HCT116 (cell line): ENCODE measurements around the gene SMG6. TPM values are rescaled to one million over a fixed set of nuclear protein-coding genes. Genes with fewer than 3 reads are reported as not detected.

ENCODE experiments used
- ATAC-seq: fragments of 200-7000 bp; cut with Tn5 transposase; 2 replicates; pipeline ENCODE4 v1.9.1; 2020; ENCODE audit warnings: mild to moderate bottlenecking, moderate library complexity
- BruUV-seq: library from RNA; stranded (reverse); fragments of 400-500 nt; replicated peaks from 2 replicates; lab custom pipeline; 2021; lab: Mats Ljungman, UMichigan
- CTCF ChIA-PET: fragments of 300-600 bp; sonication (Branson Sonifier 250); formaldehyde crosslinking; loops from one replicate; lab custom pipeline; 2021; ENCODE audit warnings: antibody characterized with exemption; lab: Charles Lee
- POLR2A ChIA-PET: fragments of 300-600, 350-600 bp; sonication (Branson Sonifier 250); formaldehyde crosslinking; loops from one replicate; lab custom pipeline; 2021; ENCODE audit warnings: antibody characterized with exemption; lab: Charles Lee
- RAD21 ChIA-PET, 2 experiments: fragments of 300-600 bp; sonication (Branson Sonifier 250); formaldehyde crosslinking; loops; one replicate each; lab custom pipeline; 2023; ENCODE audit warnings: low total read pairs in 2 of 2; ENCODE audit not compliant: uncharacterized antibody in 2 of 2, unreplicated experiment in 2 of 2, low non-redundant PET in 1 of 2; lab: Charles Lee
- DNase-seq: peaks from one replicate; pipeline ENCODE4 v3.0.0-alpha.2; 2010; ENCODE audit warnings: low read depth, low spot score
- H2AFZ ChIP-seq: fragments of 200-600 bp; shearing (Covaris generic), sonication (generic); 2 replicates; pipeline ENCODE4 v1.6.1; 2017; ENCODE audit warnings: low read depth, mixed run types, mixed read lengths, antibody characterized with exemption, low read length; ENCODE audit not compliant: poor library complexity, severe bottlenecking
- H3K27ac ChIP-seq: 2 replicates; pipeline ENCODE4 v1.5.1; 2012; ENCODE audit warnings: low read depth, low read length
- H3K27me3 ChIP-seq: fragments of 200-600 bp; sonication (generic); 2 replicates; pipeline ENCODE4 v1.6.1; 2016; ENCODE audit warnings: mixed run types, low read length, mixed read lengths; ENCODE audit not compliant: insufficient read depth
- H3K36me3 ChIP-seq, 2 experiments: fragments of 200-500 bp in 1 of 2; fragments of 200-600 bp in 1 of 2; sonication (Bioruptor generic) in 1 of 2; sonication (generic) in 1 of 2; 2 replicates each; pipeline versions ENCODE4 v1.5.1 to v1.6.1; 2014 to 2016; ENCODE audit warnings: low read length in 2 of 2, inconsistent platforms in 1 of 2, mixed read lengths in 1 of 2, mixed run types in 1 of 2; ENCODE audit not compliant: insufficient read depth in 2 of 2, control insufficient read depth in 1 of 2
- H3K4me1 ChIP-seq, 2 experiments: fragments of 200-600 bp in 1 of 2; sonication (generic) in 1 of 2; 2 replicates each; pipeline versions ENCODE4 v1.5.1 to v1.6.1; 2012 to 2017; ENCODE audit warnings: low read length in 2 of 2, inconsistent platforms in 1 of 2, mild to moderate bottlenecking in 1 of 2, mixed read lengths in 1 of 2, mixed run types in 1 of 2, moderate library complexity in 1 of 2; ENCODE audit not compliant: insufficient read depth in 2 of 2, control insufficient read depth in 1 of 2
- H3K4me2 ChIP-seq: fragments of 200-600 bp; sonication (generic); 2 replicates; pipeline ENCODE4 v1.6.1; 2017; ENCODE audit warnings: mixed run types, low read length, mixed read lengths
- H3K4me3 ChIP-seq, 2 experiments: fragments of 200-600 bp in 1 of 2; sonication (generic) in 1 of 2; replicated peaks in 1 of 2; 2 replicates each; pipeline ENCODE4 v1.5.1; 2011 to 2016; ENCODE audit warnings: low read length in 2 of 2, control low read depth in 1 of 2, low read depth in 1 of 2, mild to moderate bottlenecking in 1 of 2, mixed read lengths in 1 of 2, mixed run types in 1 of 2
- H3K79me2 ChIP-seq: fragments of 200-600 bp; sonication (generic); 2 replicates; pipeline ENCODE4 v1.6.1; 2017; ENCODE audit warnings: mild to moderate bottlenecking, mixed run types, low read length, moderate library complexity, mixed read lengths; ENCODE audit not compliant: insufficient read depth
- H3K9ac ChIP-seq: fragments of 200-600 bp; sonication (generic); 2 replicates; pipeline ENCODE4 v1.6.1; 2016; ENCODE audit warnings: low read length, mixed read lengths
- H3K9me2 ChIP-seq: fragments of 200-600 bp; sonication (generic), shearing (Covaris generic); 2 replicates; pipeline ENCODE4 v1.6.1; 2017; ENCODE audit warnings: mixed run types, mild to moderate bottlenecking, moderate library complexity; ENCODE audit not compliant: insufficient read depth
- H3K9me3 ChIP-seq, 2 experiments: fragments of 200-500 bp in 1 of 2; fragments of 200-600 bp in 1 of 2; sonication (Bioruptor generic) in 1 of 2; sonication (generic) in 1 of 2; 2 replicates each; pipeline ENCODE4 v1.6.1; 2014 to 2017; ENCODE audit warnings: low read length in 2 of 2, mixed read lengths in 2 of 2, inconsistent platforms in 1 of 2, low read depth in 1 of 2, mild to moderate bottlenecking in 1 of 2, mixed run types in 1 of 2, moderate library complexity in 1 of 2; ENCODE audit not compliant: control insufficient read depth in 1 of 2, insufficient read depth in 1 of 2
- H4K20me1 ChIP-seq: fragments of 200-600 bp; sonication (generic), shearing (Covaris generic); 2 replicates; pipeline ENCODE4 v1.6.1; 2017; ENCODE audit warnings: mixed run types, mild to moderate bottlenecking, moderate library complexity; ENCODE audit not compliant: insufficient read depth
- ATF3 ChIP-seq: IDR thresholded peaks from 2 replicates; pipeline ENCODE4 v1.6.1; 2012
- CTCF ChIP-seq, 3 experiments: fragments of 200-600 bp in 1 of 3; sonication (generic) in 1 of 3; IDR thresholded peaks in 2 of 3; conservative IDR thresholded peaks in 1 of 3; 2 replicates each; pipeline ENCODE4 v1.5.1; 2012 to 2017; ENCODE audit warnings: low read depth in 2 of 3, low read length in 2 of 3, antibody characterized with exemption in 1 of 3, borderline replicate concordance in 1 of 3, control low read depth in 1 of 3, mild to moderate bottlenecking in 1 of 3, mixed read lengths in 1 of 3, mixed run types in 1 of 3, moderate library complexity in 1 of 3; ENCODE audit not compliant: insufficient read depth in 1 of 3
- EZH2phosphoT487 ChIP-seq: fragments of 200-600 bp; IDR thresholded peaks from 2 replicates; pipeline ENCODE4 v1.6.1; 2018; ENCODE audit warnings: antibody characterized with exemption, borderline replicate concordance
- JUND ChIP-seq: IDR thresholded peaks from 2 replicates; pipeline ENCODE4 v1.6.1; 2012
- POLR2A ChIP-seq: IDR thresholded peaks from 2 replicates; pipeline ENCODE4 v1.7.0; 2011; ENCODE audit warnings: borderline replicate concordance; ENCODE audit not compliant: insufficient read depth, insufficient read length; ENCODE audit errors: extremely low read depth
- REST ChIP-seq: IDR thresholded peaks from 2 replicates; pipeline ENCODE4 v1.6.1; 2012; ENCODE audit warnings: low read depth
- SIN3A ChIP-seq: IDR thresholded peaks from 2 replicates; pipeline ENCODE4 v1.6.1; 2012; ENCODE audit warnings: low read depth
- TCF7L2 ChIP-seq: IDR thresholded peaks from 2 replicates; pipeline ENCODE4 v1.7.0; 2011; ENCODE audit warnings: borderline replicate concordance, inconsistent platforms; ENCODE audit not compliant: insufficient read depth, insufficient read length; ENCODE audit errors: extremely low read depth
- ZBTB33 ChIP-seq: IDR thresholded peaks from 2 replicates; pipeline ENCODE4 v1.6.1; 2011; ENCODE audit warnings: mild to moderate bottlenecking, low read length, moderate library complexity; ENCODE audit not compliant: insufficient replicate concordance; ENCODE audit errors: extremely low read depth
- ZNF274 ChIP-seq: fragments of 200-500 bp; sonication (Bioruptor generic); IDR thresholded peaks from 2 replicates; pipeline ENCODE4 v1.6.1; 2014; ENCODE audit warnings: mild to moderate bottlenecking, low read depth, low read length, inconsistent platforms
- intact Hi-C: fragments of 100-400 bp; cut with micrococcal nuclease; formaldehyde crosslinking; loops from 2 replicates; pipeline ENCODE4 v1.10.0; 2022
- total RNA-seq: library from RNA; stranded (reverse); gene quantifications from one replicate; pipeline ENCODE4 v1.2.1, GENCODE V29; 2021; ENCODE audit not compliant: unreplicated experiment

Gene SMG6
- total RNA-seq, 1 experiment from 2014 or later, result 23.1 TPM

GRCh38 chr17:2172999-2173398 lies 130.6 kb downstream of the SMG6 start:
- Histone ChIP-seq H3K4me3 (no peak overlapping the region), H3K27me3 (no peaks in the 10 kb centered on the region), H4K20me1 (no peaks in the 10 kb centered on the region), H3K79me2 (no peaks in the 10 kb centered on the region), H3K9ac (no peak overlapping the region), H3K27ac (no peak overlapping the region), H3K4me1 (no peaks in the 10 kb centered on the region), H2AFZ (no peak overlapping the region), H3K4me2 (no peak overlapping the region), H3K36me3 (no peaks in the 10 kb centered on the region), H3K9me2 (no peaks in the 10 kb centered on the region), H3K9me3 (no peaks in the 10 kb centered on the region)
- ChIA-PET RAD21 (no interaction called here), CTCF (no interaction called here), POLR2A (no interaction called here)
- DNase-seq, result no peak
- ATAC-seq, result no peak
- intact Hi-C loops, result no loop called here
- BruUV-seq, result no TSS peak
- TF ChIP-seq POLR2A, result no peak
- TF ChIP-seq REST, result no peak
- no peak for TF ChIP-seq JUND
- no peak for TF ChIP-seq ZBTB33
- TF ChIP-seq CTCF (IDR thresholded peaks at IDR 0.05 in 2 of 3, conservative IDR thresholded peaks at IDR 0.05 in 1 of 3; ENCODE audit: borderline replicate concordance in 1 of 3, insufficient read depth in 1 of 3, low read depth in 2 of 3, low read length in 2 of 3), result no peak
- no peak for TF ChIP-seq ZNF274
- no peak for TF ChIP-seq EZH2phosphoT487
- TF ChIP-seq SIN3A, result no peak
- no peak for TF ChIP-seq TCF7L2
- TF ChIP-seq ATF3, result no peak
